ENCODE results near the gene SYF2.

DNA sequence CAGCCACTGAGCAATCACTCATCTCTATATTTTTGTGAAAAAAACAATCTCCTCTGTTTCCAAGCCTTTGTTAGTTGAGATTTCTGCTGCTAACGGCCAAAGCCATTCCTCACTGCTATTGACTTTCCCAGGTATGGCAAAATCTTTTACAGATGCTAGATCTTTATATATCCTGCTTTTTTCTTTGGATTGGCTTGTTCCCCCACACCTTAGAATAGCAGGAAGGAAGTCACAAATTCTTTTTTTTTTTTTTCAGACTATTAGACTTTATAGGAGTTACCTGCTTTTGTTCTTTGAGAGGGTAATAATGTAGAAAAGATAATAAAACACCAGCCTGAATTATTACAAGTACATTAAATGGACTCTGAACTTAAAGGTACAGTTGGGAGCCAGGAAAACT lies 24.2 kb downstream of the SYF2 start:
- TF ChIP-seq, protein P1, sequence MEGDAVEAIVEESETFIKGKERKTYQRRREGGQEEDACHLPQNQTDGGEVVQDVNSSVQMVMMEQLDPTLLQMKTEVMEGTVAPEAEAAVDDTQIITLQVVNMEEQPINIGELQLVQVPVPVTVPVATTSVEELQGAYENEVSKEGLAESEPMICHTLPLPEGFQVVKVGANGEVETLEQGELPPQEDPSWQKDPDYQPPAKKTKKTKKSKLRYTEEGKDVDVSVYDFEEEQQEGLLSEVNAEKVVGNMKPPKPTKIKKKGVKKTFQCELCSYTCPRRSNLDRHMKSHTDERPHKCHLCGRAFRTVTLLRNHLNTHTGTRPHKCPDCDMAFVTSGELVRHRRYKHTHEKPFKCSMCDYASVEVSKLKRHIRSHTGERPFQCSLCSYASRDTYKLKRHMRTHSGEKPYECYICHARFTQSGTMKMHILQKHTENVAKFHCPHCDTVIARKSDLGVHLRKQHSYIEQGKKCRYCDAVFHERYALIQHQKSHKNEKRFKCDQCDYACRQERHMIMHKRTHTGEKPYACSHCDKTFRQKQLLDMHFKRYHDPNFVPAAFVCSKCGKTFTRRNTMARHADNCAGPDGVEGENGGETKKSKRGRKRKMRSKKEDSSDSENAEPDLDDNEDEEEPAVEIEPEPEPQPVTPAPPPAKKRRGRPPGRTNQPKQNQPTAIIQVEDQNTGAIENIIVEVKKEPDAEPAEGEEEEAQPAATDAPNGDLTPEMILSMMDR (conservative IDR thresholded peaks at IDR 0.05; ENCODE audit: low read depth, low read length) = no peak
- no peak for TF ChIP-seq EZH2 (IDR thresholded peaks at IDR 0.05; ENCODE audit: borderline replicate concordance, low read depth, low read length, poor library complexity, severe bottlenecking)

Data from A673 (cell line).